Uterus (tissue), 2 donors: ENCODE measurements around the gene TLX2.

Source experiments
- CTCF ChIP-seq, 4 experiments: fragments of 200-600 bp in 2 of 4; fragments of 450-650 bp in 2 of 4; sonication (generic) in 2 of 4; IDR thresholded peaks; one replicate each; pipeline ENCODE4 v1.5.1; 2016 to 2019; ENCODE audit warnings: antibody characterized with exemption in 4 of 4, mild to moderate bottlenecking in 2 of 4, moderate library complexity in 1 of 4
- POLR2A ChIP-seq, 2 donors: fragments of 450-650 bp; IDR thresholded peaks; one replicate each; pipeline ENCODE4 v1.6.1; 2016; ENCODE audit warnings: antibody characterized with exemption in 2 of 2, mild to moderate bottlenecking in 1 of 2, moderate library complexity in 1 of 2

- no peak for TF ChIP-seq CTCF (IDR thresholded peaks at IDR 0.05)
- TF ChIP-seq POLR2A (IDR thresholded peaks at IDR 0.05): no peak
These were observed 1.2 kb downstream of the TLX2 start for GRCh38 chr2:74515271-74515980.
